Stimulated activated CD4-positive, alpha-beta T cell treated with anti-CD3 and anti-CD28 coated beads, TNF-alpha, amount 100 ng/mL, for 4 hours (primary cell): ENCODE results near the gene LSMEM2.
"Not testable (repeated sequence)": the region's sequence is repeated elsewhere in the genome, so short reads cannot be mapped to it uniquely, and the experiment has no call there.

Source experiments
- DNase-seq, 3 experiments: peaks; one replicate each; pipeline ENCODE4 v3.0.0-alpha.2; 2020; ENCODE audit warnings: low read depth in 3 of 3

Gene LSMEM2

GRCh38 chr3:50264964-50265485 is 13.9 kb upstream of the LSMEM2 start:
- no peak for DNase-seq

- no peak for DNase-seq
Measured at GRCh38 chr3:50265571-50265970, 13.3 kb upstream of the LSMEM2 start.

GRCh38 chr3:50266017-50266416 is 12.9 kb upstream of the LSMEM2 start:
- DNase-seq: no peak

- no peak for DNase-seq
Measured at GRCh38 chr3:50266836-50267235, 12.1 kb upstream of the LSMEM2 start.

- no peak for DNase-seq
Measured at GRCh38 chr3:50267280-50267913, 11.5 kb upstream of the LSMEM2 start.

- DNase-seq: no peak
Measured at GRCh38 chr3:50268276-50268675, 10.6 kb upstream of the LSMEM2 start.

- DNase-seq: no peak
Measured at GRCh38 chr3:50268703-50269451, 10.0 kb upstream of the LSMEM2 start, which contains the start of gene SEMA3B. SEMA3B (plus strand) TSS chr3:50269147; CDS start chr3:50269241, 94 bp downstream.

GRCh38 chr3:50269460-50269859 is 9.4 kb upstream of the LSMEM2 start:
- no peak for DNase-seq

- DNase-seq: no peak
Measured at GRCh38 chr3:50269977-50270413, 8.9 kb upstream of the LSMEM2 start.

GRCh38 chr3:50270422-50271224 is 8.3 kb upstream of the LSMEM2 start:
- DNase-seq: no peak

GRCh38 chr3:50271314-50271936 is 7.5 kb upstream of the LSMEM2 start:
- no peak for DNase-seq

- DNase-seq: not testable (repeated sequence)
Measured at GRCh38 chr3:50272538-50272910, 6.4 kb upstream of the LSMEM2 start.

- DNase-seq: peak; percentile 72 to 86 (median 74)
Measured at GRCh38 chr3:50272911-50273688, 5.8 kb upstream of the LSMEM2 start.

GRCh38 chr3:50273689-50274065 is 5.2 kb upstream of the LSMEM2 start:
- DNase-seq: no peak

- DNase-seq: peak; percentile 40 to 55 (median 54)
Measured at GRCh38 chr3:50274371-50275104, 4.3 kb upstream of the LSMEM2 start.

GRCh38 chr3:50275141-50275995 is 3.5 kb upstream of the LSMEM2 start:
- DNase-seq: no peak

- no peak for DNase-seq
Measured at GRCh38 chr3:50275996-50276761, 2.7 kb upstream of the LSMEM2 start.

- no peak for DNase-seq
Measured at GRCh38 chr3:50276762-50277101, 2.2 kb upstream of the LSMEM2 start.
